Measurements from ENCODE around the gene HOXD3.

DNA sequence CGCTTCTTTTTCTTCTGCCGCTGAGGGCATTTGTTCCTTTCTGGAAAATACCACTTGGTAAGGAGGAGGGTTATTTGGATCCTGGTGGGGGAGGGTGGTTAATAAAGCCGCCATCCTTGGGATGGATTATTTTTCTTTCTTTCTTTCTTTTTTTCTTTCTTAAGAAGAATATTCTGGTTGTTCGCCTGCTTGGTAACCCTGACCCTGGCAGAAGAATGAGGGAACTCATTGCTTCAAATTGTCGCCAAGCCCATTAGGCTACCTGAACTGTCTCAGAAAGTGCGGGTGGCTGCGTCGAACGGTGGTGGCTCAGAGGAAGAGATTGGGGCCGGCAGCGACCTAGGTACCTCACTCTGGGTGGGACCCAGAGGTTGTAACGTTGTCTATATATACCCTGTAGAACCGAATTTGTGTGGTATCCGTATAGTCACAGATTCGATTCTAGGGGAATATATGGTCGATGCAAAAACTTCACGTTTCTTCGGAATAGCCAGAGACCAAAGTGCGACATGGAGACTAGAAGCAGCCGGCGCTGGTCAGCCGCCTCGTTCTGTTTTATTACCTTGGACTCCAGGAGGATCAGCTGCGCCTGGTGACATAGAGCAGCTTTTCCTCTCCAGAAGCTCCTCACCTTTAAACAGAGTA lies 7.0 kb upstream of the HOXD3 start:
- TF ChIP-seq POLR2AphosphoS5 (IDR thresholded peaks at IDR 0.05; ENCODE audit: borderline replicate concordance, low read depth, low read length) (no peak), EZH2 (IDR thresholded peaks at IDR 0.05) (no peak), FOXP2 (optimal IDR thresholded peaks at IDR 0.05; ENCODE audit: control extremely low read depth, extremely low read length, insufficient read depth) (no peak)
